NB4 (cell line): Measurements from ENCODE around the gene DBX2.
"Not testable (repeated sequence)": the region's sequence is repeated elsewhere in the genome, so short reads cannot be mapped to it uniquely, and the experiment has no call there.

Experiments used
- CTCF ChIP-seq: IDR thresholded peaks from one replicate; pipeline ENCODE4 v1.5.1; 2012; ENCODE audit warnings: low read depth, low read length
- MAX ChIP-seq: IDR thresholded peaks from 2 replicates; pipeline ENCODE4 v1.6.1; 2011; ENCODE audit warnings: low read depth, low read length
- POLR2A ChIP-seq: IDR thresholded peaks from 2 replicates; pipeline ENCODE4 v1.6.1; 2011; ENCODE audit warnings: mild to moderate bottlenecking; ENCODE audit not compliant: insufficient read length; ENCODE audit errors: extremely low read depth

- not testable (repeated sequence) for TF ChIP-seq CTCF, POLR2A, MAX
Observed at GRCh38 chr12:45084248-45084647, 33.3 kb upstream of the DBX2 start.
